ENCODE data around the gene PAPSS1.
"Not testable (repeated sequence)": the region's sequence is repeated elsewhere in the genome, so short reads cannot be mapped to it uniquely, and the experiment has no call there.

The PAPSS1 gene

DNA sequence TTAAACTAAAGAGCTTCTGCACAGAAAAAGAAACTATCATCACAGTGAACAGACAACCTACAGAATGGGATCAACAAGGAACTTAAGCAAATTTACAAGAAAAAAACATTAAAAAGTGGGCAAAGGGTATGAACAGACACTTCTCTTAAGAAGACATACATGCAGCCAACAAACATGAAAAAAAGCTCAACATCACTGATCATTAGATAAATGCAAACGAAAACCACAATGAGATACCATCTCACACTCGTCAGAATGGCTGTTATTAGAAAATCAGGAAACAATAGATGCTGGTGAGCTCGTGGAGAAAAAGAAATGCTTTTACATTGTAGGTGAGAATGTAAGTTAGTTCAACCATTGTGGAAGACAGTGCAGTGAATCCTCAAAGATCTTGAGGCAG is 27.8 kb downstream of the PAPSS1 start:
- no peak for DNase-seq (ENCODE audit: low read depth, low spot score)
- no peak overlapping the region for H3K27ac ChIP-seq

- no peak for DNase-seq (ENCODE audit: low read depth, low spot score)
- no peak overlapping the region for H3K27ac ChIP-seq
Observed at GRCh38 chr4:107691378-107691777, 28.7 kb downstream of the PAPSS1 start.

DNA sequence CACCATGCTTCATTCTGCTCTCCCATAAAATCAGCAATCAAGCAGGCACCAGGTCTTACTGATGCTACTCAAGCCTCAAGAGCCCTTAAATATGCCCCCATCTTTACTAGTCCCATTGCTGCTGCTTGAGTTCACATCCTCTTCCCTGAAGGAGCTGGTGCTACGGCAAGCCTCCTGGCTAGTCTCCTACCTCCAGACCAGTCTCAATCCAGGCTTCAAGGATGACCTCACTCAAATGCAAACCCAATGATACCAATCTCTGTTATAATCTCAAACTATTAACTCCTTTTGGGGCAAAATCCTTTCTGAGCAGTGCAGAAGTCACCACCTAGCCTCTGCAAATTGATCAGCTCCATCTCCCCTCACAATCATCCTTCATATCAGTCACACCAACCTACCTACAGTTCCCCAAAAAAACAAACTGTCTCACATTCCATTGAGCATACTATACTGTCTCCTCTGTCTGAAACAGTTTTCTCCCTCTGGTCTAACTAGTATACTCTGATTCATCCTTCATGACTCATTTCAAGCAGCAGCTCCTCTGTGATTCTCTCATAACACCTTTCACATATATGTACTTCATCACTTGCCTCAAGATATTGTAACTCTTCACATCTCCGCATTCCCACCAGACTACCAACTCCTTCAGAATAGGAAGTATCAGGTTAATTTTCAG is 30.0 kb downstream of the PAPSS1 start:
- peak; percentile 79 for DNase-seq (ENCODE audit: low read depth, low spot score)
- peak overlapping the region; percentile 39 for H3K27ac ChIP-seq

DNA sequence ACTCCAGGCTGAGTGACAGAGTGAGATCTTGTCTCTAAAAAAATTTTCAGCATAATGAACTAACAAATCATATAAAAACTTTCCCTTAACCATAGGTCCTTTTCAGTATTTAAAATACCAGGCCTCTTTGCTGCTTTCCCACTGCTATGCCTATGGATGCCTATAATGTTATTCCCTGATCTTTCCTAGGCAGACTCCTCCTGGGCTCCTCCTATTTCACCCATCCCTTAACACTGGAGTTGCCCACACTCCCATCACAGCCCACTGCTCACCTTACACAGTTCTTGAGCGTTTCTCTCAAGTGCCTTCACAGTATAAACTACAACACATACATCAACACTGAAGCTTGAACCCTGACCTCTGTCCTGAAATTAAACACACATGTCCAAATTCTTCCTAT is 31.6 kb downstream of the PAPSS1 start:
- DNase-seq (ENCODE audit: low read depth, low spot score) = no peak

GRCh38 chr4:107685740-107686139 is 34.3 kb downstream of the PAPSS1 start:
- DNase-seq (ENCODE audit: low read depth, low spot score) = no peak
- no peak overlapping the region for H3K27ac ChIP-seq

More for the DNA sequence above, 31.6 kb downstream of the PAPSS1 start:
- H3K27ac ChIP-seq = no peak overlapping the region

DNA sequence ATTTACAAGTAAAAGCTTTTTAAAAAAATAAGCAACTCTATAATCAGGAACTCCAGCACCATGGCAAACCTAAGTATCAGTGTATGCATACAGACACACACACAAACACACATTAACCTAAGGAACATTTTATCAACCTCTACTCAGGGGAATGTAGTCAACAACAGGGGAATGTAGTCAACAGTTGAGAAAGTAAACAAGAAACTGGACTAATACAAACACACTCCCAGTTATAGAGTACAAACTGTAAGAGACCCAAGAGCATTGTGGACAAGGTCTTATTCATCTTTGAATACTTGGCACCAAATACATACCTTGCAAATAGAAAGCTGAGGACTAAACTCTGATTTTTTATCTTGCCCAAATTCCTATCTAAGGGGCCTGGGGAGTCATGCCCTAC is 36.2 kb downstream of the PAPSS1 start:
- H3K27ac ChIP-seq = no peak overlapping the region
- no peak for DNase-seq (ENCODE audit: low read depth, low spot score)

- no peak for DNase-seq (ENCODE audit: low read depth, low spot score)
- H3K27ac ChIP-seq = no peak overlapping the region
Observed at GRCh38 chr4:107682306-107682705, 37.7 kb downstream of the PAPSS1 start.

DNA sequence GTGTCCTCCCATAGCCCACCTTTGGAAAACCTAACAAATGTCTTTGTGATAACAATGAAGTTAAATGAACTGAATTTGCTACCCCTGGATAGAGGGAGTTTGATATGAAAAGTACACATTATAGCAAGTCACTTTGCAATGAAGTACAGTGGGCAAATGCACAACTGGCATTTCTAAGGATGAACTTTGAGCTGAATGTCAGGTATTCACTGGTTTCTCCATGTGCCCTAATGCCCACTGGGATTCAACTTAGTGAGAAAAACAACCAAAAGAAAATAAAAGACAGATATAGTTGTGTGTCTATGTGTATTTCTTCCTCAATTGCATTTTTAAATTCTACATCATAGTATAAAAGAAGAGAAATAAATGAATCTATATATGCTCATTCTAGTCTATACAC is 51.0 kb downstream of the PAPSS1 start:
- no peak for DNase-seq (ENCODE audit: low read depth, low spot score)
- H3K27ac ChIP-seq = no peak overlapping the region

DNA sequence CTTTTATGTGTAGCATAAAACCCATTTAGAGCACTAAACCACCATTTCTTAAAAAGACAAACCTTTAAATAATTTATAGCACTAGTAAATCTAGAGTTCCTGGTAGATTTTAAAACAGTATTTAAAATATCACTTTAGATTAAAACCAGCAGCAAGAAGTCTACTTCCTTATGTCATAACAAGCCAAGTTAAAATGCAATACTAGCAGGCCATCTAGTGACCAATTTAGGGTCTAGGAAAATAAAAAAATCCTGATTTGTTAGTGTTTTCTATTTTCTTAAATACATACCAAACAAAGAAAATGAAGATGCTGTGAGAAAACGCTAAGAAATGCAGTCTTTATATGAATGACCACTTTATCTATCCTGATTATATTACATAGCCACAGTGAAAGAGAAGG is 53.9 kb downstream of the PAPSS1 start:
- no peak overlapping the region for H3K27ac ChIP-seq
- DNase-seq (ENCODE audit: low read depth, low spot score) = no peak

DNA sequence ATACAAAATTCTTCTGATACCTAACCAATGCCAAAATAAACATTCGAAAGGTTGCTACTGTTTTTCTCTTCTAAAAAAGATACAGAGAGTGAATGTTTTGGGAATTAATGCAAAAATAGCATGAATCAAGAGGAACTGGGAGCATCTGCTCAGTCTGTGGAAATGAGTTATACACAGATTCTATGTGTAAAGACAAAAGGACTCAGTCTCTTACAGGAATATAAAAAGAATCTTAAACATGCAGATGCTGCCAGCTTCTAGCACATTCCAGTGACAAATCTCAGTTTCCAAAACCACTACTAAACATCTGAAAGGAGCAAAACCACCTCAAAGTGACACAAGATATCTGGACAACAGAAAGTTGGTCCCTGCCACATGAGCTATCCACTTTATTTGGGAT is 55.0 kb downstream of the PAPSS1 start:
- no peak overlapping the region for H3K27ac ChIP-seq
- DNase-seq (ENCODE audit: low read depth, low spot score) = no peak

GRCh38 chr4:107658400-107659336 is 61.4 kb downstream of the PAPSS1 start:
- no peak for DNase-seq (ENCODE audit: low read depth, low spot score)

GRCh38 chr4:107655289-107655688 is 64.7 kb downstream of the PAPSS1 start:
- no peak overlapping the region for H3K27ac ChIP-seq
- no peak for DNase-seq (ENCODE audit: low read depth, low spot score)

More at GRCh38 chr4:107658400-107659336, 61.4 kb downstream of the PAPSS1 start:
- H3K27ac ChIP-seq = no peak overlapping the region

- H3K27ac ChIP-seq = no peak overlapping the region
- DNase-seq (ENCODE audit: low read depth, low spot score) = no peak
Observed at GRCh38 chr4:107654694-107655093, 65.3 kb downstream of the PAPSS1 start.

GRCh38 chr4:107651408-107651807 is 68.6 kb downstream of the PAPSS1 start:
- not testable (repeated sequence) for DNase-seq (ENCODE audit: low read depth, low spot score); H3K27ac ChIP-seq

- no peak overlapping the region for H3K27ac ChIP-seq
- DNase-seq (ENCODE audit: low read depth, low spot score) = no peak
Observed at GRCh38 chr4:107650251-107650650, 69.8 kb downstream of the PAPSS1 start.

- no peak for DNase-seq (ENCODE audit: low read depth, low spot score)
- no peak overlapping the region for H3K27ac ChIP-seq
Observed at GRCh38 chr4:107648178-107648991, 71.6 kb downstream of the PAPSS1 start.

DNA sequence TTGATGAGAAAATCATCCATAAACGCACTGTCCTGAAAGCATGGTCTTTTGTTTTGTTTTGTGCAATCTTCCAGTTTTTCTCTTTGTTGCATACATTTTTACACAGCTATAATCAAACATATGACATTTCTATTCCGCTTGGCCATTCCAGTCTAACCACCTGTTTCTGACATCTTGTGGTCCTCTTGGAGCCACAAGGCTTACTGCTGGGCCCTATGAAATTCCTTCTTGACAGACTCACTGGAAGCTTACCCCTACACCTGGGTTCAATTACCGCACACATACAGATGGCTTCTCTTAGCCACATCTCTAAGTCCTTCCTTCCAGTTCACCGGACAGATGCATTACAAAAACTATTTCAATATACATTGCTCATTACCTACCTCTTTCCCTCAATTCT is 72.4 kb downstream of the PAPSS1 start:
- H3K27ac ChIP-seq = no peak overlapping the region
- no peak for DNase-seq (ENCODE audit: low read depth, low spot score)

- no peak for DNase-seq (ENCODE audit: low read depth, low spot score)
- no peak overlapping the region for H3K27ac ChIP-seq
Observed at GRCh38 chr4:107645604-107646003, 74.4 kb downstream of the PAPSS1 start.

- no peak overlapping the region for H3K27ac ChIP-seq
- DNase-seq (ENCODE audit: low read depth, low spot score) = no peak
Observed at GRCh38 chr4:107643021-107643420, 77.0 kb downstream of the PAPSS1 start.

DNA sequence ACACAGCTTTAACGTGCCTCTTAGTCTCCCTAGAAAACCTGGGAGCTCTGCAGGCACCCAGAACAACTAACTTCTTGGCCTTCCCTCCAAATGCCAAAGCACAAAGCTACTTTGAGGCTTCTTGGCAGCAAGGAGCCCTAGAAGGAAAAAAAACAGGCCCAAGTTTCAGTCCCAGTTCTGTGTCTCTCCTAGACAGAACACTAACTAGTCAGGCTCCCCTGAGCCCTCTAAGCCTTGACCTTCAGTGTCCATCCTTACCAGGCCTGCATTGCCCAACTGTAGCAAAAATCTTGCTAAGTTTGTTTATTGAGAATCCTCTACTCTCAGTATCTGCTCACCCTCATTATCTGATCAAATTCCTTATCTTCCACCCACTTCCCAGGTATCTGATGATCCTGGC is 79.2 kb downstream of the PAPSS1 start:
- H3K27ac ChIP-seq = no peak overlapping the region
- no peak for DNase-seq (ENCODE audit: low read depth, low spot score)

- no peak overlapping the region for H3K27ac ChIP-seq
- no peak for DNase-seq (ENCODE audit: low read depth, low spot score)
Observed at GRCh38 chr4:107640197-107640596, 79.8 kb downstream of the PAPSS1 start.

Measured in epithelial cell of prostate (primary cell).